Spleen (tissue), 11 donors: ENCODE data around the gene CNIH3. TPM values are rescaled to one million over a fixed set of nuclear protein-coding genes. Genes with fewer than 3 reads are reported as not detected.

ENCODE experiments used
- DNase-seq: peaks from one replicate; pipeline ENCODE4 v3.0.0-alpha.2; 2020
- H3K27ac ChIP-seq, 8 donors: fragments of 200-600 bp; sonication (generic) in 7 of 8; 1 replicate in 4 of 8; 2 replicates in 4 of 8; pipeline versions ENCODE4 v1.5.0 to v1.8.0; 2016 to 2021; ENCODE audit warnings: inconsistent platforms in 4 of 8, mild to moderate bottlenecking in 4 of 8, moderate library complexity in 1 of 8
- H3K27me3 ChIP-seq, 7 donors: fragments of 200-600 bp; sonication (generic) in 6 of 7; replicated peaks in 1 of 7; 1 replicate in 4 of 7; 2 replicates in 3 of 7; pipeline versions ENCODE4 v1.5.0 to v1.8.0; 2016 to 2021; ENCODE audit warnings: inconsistent platforms in 3 of 7, mild to moderate bottlenecking in 1 of 7
- H3K36me3 ChIP-seq, 6 donors: fragments of 200-600 bp; sonication (generic) in 5 of 6; 1 replicate in 4 of 6; 2 replicates in 2 of 6; pipeline versions ENCODE4 v1.5.0 to v1.8.0; 2016 to 2021; ENCODE audit warnings: inconsistent platforms in 2 of 6
- H3K4me1 ChIP-seq, 6 donors: fragments of 200-600 bp; sonication (generic) in 5 of 6; 1 replicate in 3 of 6; 2 replicates in 3 of 6; pipeline versions ENCODE4 v1.5.0 to v1.8.0; 2016 to 2021; ENCODE audit warnings: inconsistent platforms in 3 of 6
- H3K4me3 ChIP-seq, 8 donors: fragments of 200-600 bp; sonication (generic) in 7 of 8; 1 replicate in 4 of 8; 2 replicates in 4 of 8; pipeline versions ENCODE4 v1.5.0 to v1.8.0; 2016 to 2021; ENCODE audit warnings: inconsistent platforms in 4 of 8, mild to moderate bottlenecking in 4 of 8, moderate library complexity in 2 of 8
- H3K9me3 ChIP-seq, 8 donors: fragments of 200-600 bp; sonication (generic) in 7 of 8; 1 replicate in 4 of 8; 2 replicates in 4 of 8; pipeline versions ENCODE4 v1.5.0 to v1.8.0; 2016 to 2021; ENCODE audit warnings: inconsistent platforms in 4 of 8
- CTCF ChIP-seq, 11 experiments: fragments of 200-600 bp in 7 of 11; fragments of 450-650 bp in 4 of 11; sonication (generic) in 4 of 11; IDR thresholded peaks in 8 of 11; conservative IDR thresholded peaks in 3 of 11; 1 replicate in 7 of 11; 2 replicates in 4 of 11; pipeline versions ENCODE4 v1.4.0 to v1.8.0; 2016 to 2021; ENCODE audit warnings: antibody characterized with exemption in 11 of 11, inconsistent platforms in 4 of 11, mild to moderate bottlenecking in 1 of 11
- POLR2A ChIP-seq, 3 donors: fragments of 450-650 bp; IDR thresholded peaks; one replicate each; pipeline ENCODE4 v1.5.1; 2017; ENCODE audit warnings: antibody characterized with exemption in 3 of 3, mild to moderate bottlenecking in 1 of 3
- POLR2AphosphoS5 ChIP-seq, 3 donors: sonication (generic); formaldehyde crosslinking; IDR thresholded peaks; one replicate each; pipeline ENCODE4 v1.5.1; 2017; ENCODE audit warnings: antibody characterized with exemption in 3 of 3
- WGBS, 5 donors: extraction: QIAGEN DNeasy Blood & Tissue Kit in 3 of 5; methylation state at CpG; one replicate each; pipeline versions ENCODE4 v1.1.5 to v1.1.7; 2013 to 2018; 5-methylcytosine and 5-hydroxymethylcytosine counted together
- intact Hi-C: fragments of 100-400 bp; cut with DNase I; formaldehyde crosslinking; loops from one replicate; pipeline ENCODE4 v1.15.0; 2023; ENCODE audit warnings: low total_unique reads
- polyA plus RNA-seq, 3 donors: library from polyadenylated mRNA; stranded (reverse); fragments of 200-250 nt; gene quantifications; one replicate each; pipeline ENCODE4 v1.2.1, GENCODE V29; 2013
- total RNA-seq, 7 donors: library from RNA; depleted of rRNA in 3 of 7; stranded (reverse); fragments of >200 nt in 3 of 7; fragmentation: NEBNext Ultra II Directional in 4 of 7; extraction: Animal tissue kit (Norgen Biotek cat#: 25700) in 4 of 7; gene quantifications; one replicate each; pipeline versions ENCODE4 v1.1.0 to v1.2.1, GENCODE V29; 2016 to 2021
- donor health status: healthy with polysubstance abuse.
- donor health status: DM: no; HTN: no; CAD: no; lungs with moderate emphysema.
- donor health status: DM: no; HTN: no; CAD: no.
- donor health status: Bipolar disorder and iron deficiency.
- donor health status: healthy.
- donor health status: DM: no; HTN: no; CAD: no.
- donor health status: DM: yes; HTN: yes; CAD: no.

The CNIH3 gene
- total and polyA plus RNA-seq, 10 donors = 0.68 to 4.1 (median 2.0) TPM

GRCh38 chr1:224767676-224768075 lies 151.6 kb downstream of the CNIH3 start:
- Histone ChIP-seq H3K27ac (no peak overlapping the region), H3K27me3 (peaks cover 0 to 7% (median 0%) of the 10 kb centered on the region in 7 donors), H3K4me1 (no peaks in the 10 kb centered on the region), H3K9me3 (no peaks in the 10 kb centered on the region), H3K36me3 (no peaks in the 10 kb centered on the region), H3K4me3 (no peak overlapping the region)
- DNase-seq = no peak
- no peak for TF ChIP-seq POLR2A (IDR thresholded peaks at IDR 0.05)
- TF ChIP-seq POLR2AphosphoS5 (IDR thresholded peaks at IDR 0.05) = no peak
- TF ChIP-seq CTCF (IDR thresholded peaks at IDR 0.05 in 8 of 11, conservative IDR thresholded peaks at IDR 0.05 in 3 of 11) = no peak
- intact Hi-C loops = no loop called here
- WGBS, 5 donors = 88 to 97% (median 94%) methylated on average over 2 of the region's 2 CpGs

GRCh38 chr1:224768971-224769370 lies 152.9 kb downstream of the CNIH3 start:
- H3K4me3 ChIP-seq = no peak overlapping the region
- H3K4me1 ChIP-seq = no peaks in the 10 kb centered on the region
- H3K27me3 ChIP-seq = peaks cover 0 to 4% (median 0%) of the 10 kb centered on the region in 7 donors
- TF ChIP-seq POLR2AphosphoS5 (IDR thresholded peaks at IDR 0.05) = no peak
- no peak for TF ChIP-seq POLR2A (IDR thresholded peaks at IDR 0.05)
- no peak for TF ChIP-seq CTCF (IDR thresholded peaks at IDR 0.05 in 8 of 11, conservative IDR thresholded peaks at IDR 0.05 in 3 of 11)
- H3K27ac ChIP-seq = no peak overlapping the region
- no peaks in the 10 kb centered on the region for H3K36me3 ChIP-seq
- H3K9me3 ChIP-seq = no peaks in the 10 kb centered on the region
- DNase-seq = no peak
- WGBS, 5 donors = 68 to 93% (median 83%) methylated on average over 6 of the region's 6 CpGs
- intact Hi-C loops = no loop called here

- intact Hi-C loops = no loop called here
- H3K27me3 ChIP-seq = peaks cover 0 to 4% (median 0%) of the 10 kb centered on the region in 7 donors
- H3K4me3 ChIP-seq = no peak overlapping the region
- H3K9me3 ChIP-seq = no peaks in the 10 kb centered on the region
- DNase-seq = no peak
- H3K36me3 ChIP-seq = no peaks in the 10 kb centered on the region
- 76 to 84% (median 81%) methylated on average over 7 of the region's 7 CpGs for WGBS, 5 donors
- TF ChIP-seq POLR2A (IDR thresholded peaks at IDR 0.05) (no peak), POLR2AphosphoS5 (IDR thresholded peaks at IDR 0.05) (no peak), CTCF (IDR thresholded peaks at IDR 0.05 in 8 of 11, conservative IDR thresholded peaks at IDR 0.05 in 3 of 11) (no peak)
- H3K27ac ChIP-seq = no peak overlapping the region
- no peaks in the 10 kb centered on the region for H3K4me1 ChIP-seq
These were observed 153.6 kb downstream of the CNIH3 start for GRCh38 chr1:224769452-224770335.

GRCh38 chr1:224770336-224770693 lies 154.2 kb downstream of the CNIH3 start:
- TF ChIP-seq POLR2A (IDR thresholded peaks at IDR 0.05) (no peak), POLR2AphosphoS5 (IDR thresholded peaks at IDR 0.05) (no peak), CTCF (IDR thresholded peaks at IDR 0.05 in 8 of 11, conservative IDR thresholded peaks at IDR 0.05 in 3 of 11) (no peak)
- no peaks in the 10 kb centered on the region for H3K9me3 ChIP-seq
- 59 to 84% (median 77%) methylated on average over 5 of the region's 5 CpGs for WGBS, 5 donors
- intact Hi-C loops = no loop called here
- H3K4me3 ChIP-seq = no peak overlapping the region
- H3K36me3 ChIP-seq = no peaks in the 10 kb centered on the region
- no peaks in the 10 kb centered on the region for H3K4me1 ChIP-seq
- peaks cover 0 to 4% (median 0%) of the 10 kb centered on the region in 7 donors for H3K27me3 ChIP-seq
- no peak overlapping the region for H3K27ac ChIP-seq
- DNase-seq = no peak
